ENCODE measurements around the gene ZNF697.

The ZNF697 gene

DNA sequence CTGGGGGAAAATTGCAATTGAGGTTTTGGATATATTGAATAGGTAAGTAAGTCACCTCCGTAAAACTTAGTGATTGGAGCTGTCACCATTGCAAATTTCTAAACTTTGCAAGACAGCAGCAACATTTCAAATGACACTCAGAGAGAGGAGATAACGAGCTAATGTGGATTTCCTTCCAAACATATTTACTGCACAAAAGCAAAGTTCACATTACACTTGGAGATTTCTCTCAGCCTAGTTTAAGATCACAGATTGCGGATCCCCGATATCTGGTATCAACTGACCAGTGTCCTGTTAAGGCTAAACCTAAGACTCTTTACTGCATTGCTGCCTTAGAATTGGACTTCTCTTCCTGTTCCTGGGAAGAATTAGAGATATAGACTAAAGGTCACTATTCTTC is 47.5 kb downstream of the ZNF697 start:
- no peak for DNase-seq

DNA sequence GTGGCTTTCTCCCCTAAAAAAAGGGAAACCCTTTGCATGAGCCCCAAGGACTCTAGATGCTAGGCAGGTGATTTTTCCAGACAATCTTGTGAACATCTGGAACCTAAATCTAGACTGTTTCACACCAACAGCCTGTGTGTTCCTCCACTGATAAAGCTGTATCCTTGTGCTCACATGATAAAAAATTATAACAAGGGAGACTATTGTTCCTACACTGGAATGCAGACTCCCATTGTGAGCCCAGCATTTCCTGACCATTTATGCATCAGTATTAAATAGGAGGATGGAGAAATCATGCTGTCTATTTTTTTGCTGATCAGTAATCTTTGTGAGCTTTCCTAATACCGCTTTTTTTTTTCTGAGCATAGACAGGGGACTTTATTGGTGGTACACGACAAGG is 52.5 kb downstream of the ZNF697 start:
- no peak for DNase-seq

DNA sequence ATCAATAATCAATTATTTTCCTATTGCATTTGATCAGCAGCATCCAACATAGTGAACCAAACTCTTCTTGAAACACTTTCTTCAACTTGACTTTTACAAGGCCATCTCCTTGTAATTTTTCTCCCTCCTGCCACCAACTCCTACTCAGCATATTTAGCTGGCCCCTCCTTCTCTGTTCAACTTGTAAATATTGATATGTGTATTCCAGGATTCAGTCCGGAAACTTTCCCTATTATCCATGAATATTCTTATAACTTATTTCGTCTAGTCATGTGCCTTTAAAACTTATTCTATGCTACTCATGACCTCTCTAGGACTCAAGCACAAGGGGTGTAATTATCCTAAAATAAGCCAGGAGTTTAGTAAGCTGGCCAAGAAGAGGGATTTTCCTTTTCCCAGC is 52.9 kb downstream of the ZNF697 start:
- DNase-seq = no peak

DNA sequence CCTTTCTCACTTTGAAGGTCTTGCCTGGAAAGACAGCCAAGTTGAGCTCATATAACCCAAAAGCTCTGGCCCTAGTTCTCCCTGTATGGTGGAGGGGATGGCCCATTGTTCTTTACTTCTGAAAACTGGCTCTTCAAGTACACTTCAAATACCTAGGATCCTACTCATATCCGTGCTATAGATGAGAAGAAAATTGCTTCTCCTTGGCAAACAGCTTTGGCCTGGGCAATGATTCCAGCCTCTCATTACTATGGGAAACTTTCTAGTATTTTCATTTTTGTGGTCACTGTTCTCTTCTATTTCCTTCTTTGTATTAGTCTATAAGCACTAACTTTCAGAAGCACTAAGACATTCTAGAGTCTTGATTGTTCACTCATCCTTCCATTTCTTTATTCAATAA is 53.7 kb downstream of the ZNF697 start:
- DNase-seq = no peak

DNA sequence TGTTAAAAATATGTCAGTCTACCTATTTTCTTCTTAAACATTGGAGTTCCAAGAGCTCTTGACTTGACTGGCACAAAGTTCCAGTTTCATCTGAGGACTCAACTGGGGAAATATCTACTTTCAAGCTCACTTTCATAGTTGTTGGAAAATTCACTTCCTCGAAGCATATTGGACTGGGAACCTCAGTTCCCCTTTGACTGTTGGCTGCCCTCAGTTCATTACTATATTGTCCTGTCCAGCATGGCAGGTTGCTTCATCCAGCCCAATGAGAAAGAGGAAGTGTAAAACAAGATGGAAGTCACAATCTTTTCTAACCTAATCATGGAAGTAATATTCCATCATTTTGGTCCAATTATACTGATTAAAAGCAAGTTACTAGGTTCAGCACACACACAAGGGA is 54.3 kb downstream of the ZNF697 start:
- peak; percentile 46 to 53 for DNase-seq

DNA sequence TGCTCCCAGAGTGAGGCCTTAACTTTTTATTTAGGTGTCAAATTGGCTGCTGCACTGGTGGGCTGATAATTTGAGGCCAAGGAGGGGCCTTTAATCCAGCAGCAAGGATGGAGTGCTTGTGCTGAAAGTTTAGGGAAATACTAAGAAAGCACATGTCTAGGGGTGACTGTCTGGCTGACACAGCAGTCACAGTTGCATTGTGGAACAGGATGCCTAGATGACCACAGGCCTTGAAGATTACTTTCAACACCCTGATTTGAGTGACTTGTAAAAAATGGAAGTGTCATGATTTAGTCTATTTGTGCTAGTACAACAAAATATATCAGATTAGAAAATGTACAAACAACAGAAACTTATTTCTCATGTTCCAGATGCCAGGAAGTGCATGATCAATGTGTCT is 57.7 kb downstream of the ZNF697 start:
- DNase-seq = peak; percentile 59 to 60

DNA sequence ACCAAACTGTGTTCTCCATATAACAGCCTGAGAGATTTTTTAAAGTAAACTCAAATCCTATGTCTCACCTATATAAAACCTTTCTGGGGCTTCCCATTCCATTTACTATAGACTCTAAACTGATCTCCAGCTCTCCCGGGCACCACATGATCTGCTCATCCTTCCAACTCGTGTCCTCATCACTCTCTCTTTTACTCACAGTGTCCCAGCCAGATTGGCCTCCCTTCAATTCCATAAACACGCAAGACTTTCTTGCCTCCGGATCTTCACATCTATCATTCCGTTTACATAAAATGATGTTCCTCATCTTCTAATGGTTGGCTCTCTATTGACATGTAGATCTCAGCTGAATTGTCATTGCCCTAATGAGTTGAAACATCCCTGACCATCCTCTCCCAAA is 59.4 kb downstream of the ZNF697 start:
- no peak for DNase-seq

DNA sequence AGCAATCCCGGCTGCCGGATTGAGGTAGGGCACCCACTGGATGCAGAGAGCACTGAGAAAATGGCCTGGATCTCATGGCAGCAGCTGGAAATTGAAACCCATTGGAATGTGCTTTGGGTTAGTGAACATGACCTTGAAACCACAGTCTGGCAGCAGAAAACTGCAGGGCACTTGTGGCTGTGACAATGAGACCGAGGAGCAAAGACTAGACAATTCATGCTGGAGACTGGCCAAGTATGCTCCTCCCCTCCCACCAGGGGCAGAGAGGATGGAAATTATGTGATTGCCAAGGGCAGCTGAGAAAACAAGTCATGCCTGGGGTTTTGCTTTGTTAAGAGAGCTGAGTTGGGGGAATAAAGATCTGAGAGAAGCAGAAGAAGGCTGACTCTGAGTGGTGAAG is 60.7 kb downstream of the ZNF697 start:
- no peak for DNase-seq

DNA sequence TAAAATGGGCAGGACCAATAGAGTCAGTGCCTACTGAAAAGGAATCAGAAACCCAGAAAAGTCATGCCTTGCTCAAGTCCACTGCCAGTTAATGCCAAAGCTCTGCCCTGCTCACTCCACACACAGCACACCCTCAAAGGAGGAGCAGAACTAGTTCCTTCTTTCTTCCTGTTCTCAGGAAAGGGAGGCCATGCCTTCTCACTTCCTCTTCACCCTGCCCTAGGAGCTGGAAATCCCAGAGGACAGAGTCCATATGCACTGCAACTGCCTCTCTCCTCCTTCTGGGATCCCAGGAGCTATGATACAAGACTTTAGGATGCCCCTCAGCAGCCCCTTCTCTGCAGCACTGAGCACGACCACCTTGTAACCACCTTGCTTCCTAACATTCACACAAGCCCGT is 62.3 kb downstream of the ZNF697 start:
- peak; percentile 53 to 66 for DNase-seq

DNA sequence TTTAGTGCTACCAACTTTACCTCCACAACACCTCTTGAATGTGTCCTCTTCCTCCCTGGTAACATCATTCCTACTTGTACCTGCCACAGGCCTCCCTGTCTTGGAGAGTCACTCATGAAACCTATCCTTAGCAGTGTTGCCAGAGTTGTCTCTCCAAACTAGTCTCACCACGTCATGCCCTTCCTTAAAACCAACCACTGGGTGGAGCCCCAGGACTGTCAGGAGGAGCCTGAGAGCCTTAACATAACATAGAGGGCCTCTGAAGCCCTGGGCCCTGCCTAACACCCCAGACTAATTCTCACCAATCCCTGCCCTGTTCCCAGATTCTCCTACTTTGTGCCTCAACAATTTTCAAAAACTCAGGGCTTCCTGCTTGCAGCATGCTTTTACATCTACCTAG is 65.3 kb downstream of the ZNF697 start:
- DNase-seq = peak; percentile 61 to 88

DNA sequence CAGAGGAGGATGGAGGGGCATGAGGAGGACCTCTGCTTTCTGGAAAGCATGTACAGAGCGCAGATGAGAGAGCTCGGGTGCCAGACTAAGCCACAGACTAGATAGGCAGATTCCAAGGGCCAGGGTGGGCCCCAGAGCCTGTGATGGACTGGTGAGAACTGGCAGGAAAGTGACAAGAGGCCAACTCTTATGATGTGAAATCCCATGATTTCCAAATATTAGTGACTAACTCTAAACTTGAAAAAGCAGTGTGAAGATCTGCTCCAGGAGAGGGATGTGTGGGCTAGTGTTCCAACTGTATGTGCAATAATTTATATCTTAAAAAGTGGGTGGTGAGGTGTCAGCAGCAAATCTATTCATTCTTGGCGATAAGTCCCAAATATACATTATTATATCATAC is 67.0 kb downstream of the ZNF697 start:
- peak; percentile 43 to 53 for DNase-seq

DNA sequence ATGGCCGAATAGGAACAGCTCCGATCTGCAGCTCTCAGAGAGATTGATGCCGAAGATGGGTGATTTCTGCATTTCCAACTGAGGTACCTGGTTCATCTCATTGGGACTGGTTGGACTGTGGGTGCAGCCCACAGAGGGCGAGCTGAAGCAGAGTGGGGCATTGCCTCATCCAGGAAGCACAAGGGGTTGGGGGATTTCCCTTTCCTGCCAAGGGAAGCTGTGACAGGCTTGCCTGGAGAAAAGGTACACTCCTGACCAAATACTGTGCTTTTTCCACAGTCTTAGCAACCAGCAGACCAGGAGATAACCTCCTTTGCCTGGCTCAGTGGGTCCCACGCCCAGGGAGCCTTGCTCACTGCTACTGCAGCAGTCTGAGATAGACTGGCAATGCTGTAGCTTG is 74.2 kb downstream of the ZNF697 start:
- DNase-seq = peak in 1 of 2 donors; percentile 41

DNA sequence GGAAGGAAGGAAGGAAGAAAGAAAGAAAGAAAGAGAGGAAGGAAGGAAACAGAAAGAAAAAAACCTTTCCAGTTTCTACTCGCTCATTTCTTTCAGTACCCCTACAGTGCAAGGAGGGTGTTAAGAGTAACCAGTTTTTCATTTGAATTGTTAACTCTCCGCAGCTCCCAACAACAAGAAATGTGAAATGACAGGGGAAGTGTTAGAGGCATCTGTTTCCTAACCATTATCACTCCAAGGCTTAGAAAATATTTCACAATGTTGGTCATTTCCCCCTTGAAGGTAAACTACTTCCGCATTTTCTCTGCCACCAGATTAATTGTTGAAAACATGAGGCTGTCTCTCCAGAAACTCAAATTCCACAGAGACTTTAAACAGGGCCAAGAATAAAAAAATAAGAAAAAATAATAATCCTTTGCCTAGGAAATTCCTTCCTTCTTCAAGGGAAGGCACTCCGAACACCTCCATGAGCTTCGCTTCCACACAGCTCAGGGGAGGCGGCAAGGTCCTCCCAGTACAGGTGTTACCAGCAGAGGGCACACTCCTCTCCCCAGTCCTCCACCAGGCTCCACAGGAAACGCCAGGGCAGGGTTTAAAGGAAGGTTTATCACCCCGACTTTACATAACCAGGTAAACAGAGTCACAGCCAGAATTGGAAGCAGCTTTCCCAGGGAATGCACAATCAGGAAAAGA is 78.0 kb downstream of the ZNF697 start:
- DNase-seq = peak in 1 of 2 donors; percentile 40
